GM18526 (cell line): ENCODE measurements around the gene BANF2.

Experiments
- POLR2A ChIP-seq: IDR thresholded peaks from 3 replicates; pipeline ENCODE4 v1.6.1; 2011; ENCODE audit not compliant: insufficient read length; ENCODE audit errors: extremely low read depth

The BANF2 gene

GRCh38 chr20:17687800-17688199 lies 12.0 kb upstream of the BANF2 start:
- TF ChIP-seq POLR2A = no peak

GRCh38 chr20:17688965-17689364 lies 10.8 kb upstream of the BANF2 start:
- TF ChIP-seq POLR2A = no peak

GRCh38 chr20:17690144-17690543 lies 9.6 kb upstream of the BANF2 start:
- no peak for TF ChIP-seq POLR2A

- TF ChIP-seq POLR2A = no peak
Observed at GRCh38 chr20:17691758-17692157, 8.0 kb upstream of the BANF2 start.

- TF ChIP-seq POLR2A = no peak
Observed at GRCh38 chr20:17693444-17694001, 6.2 kb upstream of the BANF2 start.

GRCh38 chr20:17694767-17695166 lies 5.0 kb upstream of the BANF2 start:
- no peak for TF ChIP-seq POLR2A

- TF ChIP-seq POLR2A = no peak
Observed at GRCh38 chr20:17696287-17696686, 3.5 kb upstream of the BANF2 start.

GRCh38 chr20:17697171-17697570 lies 2.6 kb upstream of the BANF2 start:
- TF ChIP-seq POLR2A = no peak

GRCh38 chr20:17698384-17698783 lies 1.4 kb upstream of the BANF2 start:
- TF ChIP-seq POLR2A = no peak

- no peak for TF ChIP-seq POLR2A
Observed at GRCh38 chr20:17700637-17701036, 871 bp downstream of the BANF2 start.

- TF ChIP-seq POLR2A = no peak
Observed at GRCh38 chr20:17701826-17702225, 2.1 kb downstream of the BANF2 start.

- TF ChIP-seq POLR2A = no peak
Observed at GRCh38 chr20:17704589-17705317, 5.0 kb downstream of the BANF2 start.

- TF ChIP-seq POLR2A = no peak
Observed at GRCh38 chr20:17705916-17706315, 6.2 kb downstream of the BANF2 start.

- no peak for TF ChIP-seq POLR2A
Observed at GRCh38 chr20:17706632-17707031, 6.9 kb downstream of the BANF2 start.

- no peak for TF ChIP-seq POLR2A
Observed at GRCh38 chr20:17708675-17709360, 9.1 kb downstream of the BANF2 start.
